Vagina (tissue), 2 donors: ENCODE data around the gene DPP10.

Source experiments
- POLR2AphosphoS5 ChIP-seq, 2 donors: sonication (generic); formaldehyde crosslinking; IDR thresholded peaks; one replicate each; pipeline ENCODE4 v1.9.0; 2017; ENCODE audit warnings: antibody characterized with exemption in 2 of 2, mild to moderate bottlenecking in 2 of 2, low read depth in 1 of 2; ENCODE audit not compliant: insufficient read depth in 1 of 2
- TF ChIP-seq, protein P1 (sequence below), 3 experiments: fragments of 450-650 bp in 2 of 3; fragments of 200-600 bp in 1 of 3; sonication (generic) in 1 of 3; IDR thresholded peaks; one replicate each; pipeline ENCODE4 v1.5.1; 2017 to 2019; ENCODE audit warnings: antibody characterized with exemption in 3 of 3, mild to moderate bottlenecking in 2 of 3, moderate library complexity in 2 of 3

DNA sequence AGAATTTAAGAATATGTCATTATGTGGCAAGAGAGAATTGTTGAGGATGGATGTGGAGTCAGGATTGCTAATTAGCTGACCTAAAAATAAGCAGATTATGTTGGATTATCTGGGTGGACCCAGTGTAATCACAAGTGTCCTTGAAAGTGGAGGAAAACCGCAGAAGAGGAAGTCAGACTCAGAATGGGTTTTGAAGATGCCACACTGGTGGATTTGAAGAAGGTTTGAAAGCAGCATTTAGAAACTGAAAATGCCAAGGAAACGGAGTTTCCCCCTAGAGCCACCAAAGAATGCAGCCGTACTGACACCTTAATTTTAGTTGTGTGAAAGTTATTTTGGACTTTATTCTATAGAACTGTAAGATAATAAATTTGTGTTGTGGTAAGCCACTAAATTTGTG is 41.6 kb upstream of the DPP10 start:
- TF ChIP-seq, protein P1, sequence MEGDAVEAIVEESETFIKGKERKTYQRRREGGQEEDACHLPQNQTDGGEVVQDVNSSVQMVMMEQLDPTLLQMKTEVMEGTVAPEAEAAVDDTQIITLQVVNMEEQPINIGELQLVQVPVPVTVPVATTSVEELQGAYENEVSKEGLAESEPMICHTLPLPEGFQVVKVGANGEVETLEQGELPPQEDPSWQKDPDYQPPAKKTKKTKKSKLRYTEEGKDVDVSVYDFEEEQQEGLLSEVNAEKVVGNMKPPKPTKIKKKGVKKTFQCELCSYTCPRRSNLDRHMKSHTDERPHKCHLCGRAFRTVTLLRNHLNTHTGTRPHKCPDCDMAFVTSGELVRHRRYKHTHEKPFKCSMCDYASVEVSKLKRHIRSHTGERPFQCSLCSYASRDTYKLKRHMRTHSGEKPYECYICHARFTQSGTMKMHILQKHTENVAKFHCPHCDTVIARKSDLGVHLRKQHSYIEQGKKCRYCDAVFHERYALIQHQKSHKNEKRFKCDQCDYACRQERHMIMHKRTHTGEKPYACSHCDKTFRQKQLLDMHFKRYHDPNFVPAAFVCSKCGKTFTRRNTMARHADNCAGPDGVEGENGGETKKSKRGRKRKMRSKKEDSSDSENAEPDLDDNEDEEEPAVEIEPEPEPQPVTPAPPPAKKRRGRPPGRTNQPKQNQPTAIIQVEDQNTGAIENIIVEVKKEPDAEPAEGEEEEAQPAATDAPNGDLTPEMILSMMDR (IDR thresholded peaks at IDR 0.05) = no peak
- no peak for TF ChIP-seq POLR2AphosphoS5 (IDR thresholded peaks at IDR 0.05; ENCODE audit: insufficient read depth in 1 of 2, low read depth in 1 of 2)
